ENCODE results near the gene HSD11B1L.

DNA sequence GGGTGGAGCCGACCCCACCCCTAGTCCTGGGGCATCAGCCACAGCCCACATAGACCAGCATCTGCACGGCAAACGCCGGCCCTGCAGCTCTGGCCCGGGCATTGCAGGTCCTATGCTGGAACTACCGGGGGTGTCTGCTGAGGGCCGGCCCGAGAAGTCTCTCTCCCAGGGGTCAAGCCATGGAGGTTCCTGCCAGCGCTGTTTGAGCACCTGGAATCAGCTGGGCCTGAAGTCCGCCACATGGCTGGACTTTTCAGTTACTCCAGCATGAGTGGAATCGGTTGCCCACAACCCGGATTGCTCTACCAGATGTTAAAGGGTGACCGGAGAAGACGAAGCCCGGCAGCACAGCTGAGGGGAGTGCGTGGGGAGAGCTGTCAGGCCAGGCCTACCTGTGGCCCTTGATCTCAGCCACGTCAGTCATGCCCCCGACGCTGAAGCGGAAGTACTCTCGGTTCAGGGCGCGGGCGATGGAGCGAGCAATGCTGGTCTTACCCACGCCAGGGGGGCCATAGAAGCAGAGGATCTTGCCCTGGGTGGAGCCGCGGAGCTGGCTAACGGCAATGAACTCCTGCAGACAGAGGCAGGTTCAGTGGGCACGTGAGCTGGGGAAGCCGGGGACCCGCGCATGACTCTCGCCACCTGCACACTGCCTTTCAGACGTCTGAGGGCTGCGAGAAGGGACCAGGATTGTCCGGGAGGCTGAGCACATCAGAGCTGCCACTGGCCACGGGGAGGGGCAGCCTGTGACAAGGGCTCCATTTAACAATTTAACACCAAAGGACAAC, 18.0 kb downstream of the HSD11B1L start:
- TF ChIP-seq, protein P1, sequence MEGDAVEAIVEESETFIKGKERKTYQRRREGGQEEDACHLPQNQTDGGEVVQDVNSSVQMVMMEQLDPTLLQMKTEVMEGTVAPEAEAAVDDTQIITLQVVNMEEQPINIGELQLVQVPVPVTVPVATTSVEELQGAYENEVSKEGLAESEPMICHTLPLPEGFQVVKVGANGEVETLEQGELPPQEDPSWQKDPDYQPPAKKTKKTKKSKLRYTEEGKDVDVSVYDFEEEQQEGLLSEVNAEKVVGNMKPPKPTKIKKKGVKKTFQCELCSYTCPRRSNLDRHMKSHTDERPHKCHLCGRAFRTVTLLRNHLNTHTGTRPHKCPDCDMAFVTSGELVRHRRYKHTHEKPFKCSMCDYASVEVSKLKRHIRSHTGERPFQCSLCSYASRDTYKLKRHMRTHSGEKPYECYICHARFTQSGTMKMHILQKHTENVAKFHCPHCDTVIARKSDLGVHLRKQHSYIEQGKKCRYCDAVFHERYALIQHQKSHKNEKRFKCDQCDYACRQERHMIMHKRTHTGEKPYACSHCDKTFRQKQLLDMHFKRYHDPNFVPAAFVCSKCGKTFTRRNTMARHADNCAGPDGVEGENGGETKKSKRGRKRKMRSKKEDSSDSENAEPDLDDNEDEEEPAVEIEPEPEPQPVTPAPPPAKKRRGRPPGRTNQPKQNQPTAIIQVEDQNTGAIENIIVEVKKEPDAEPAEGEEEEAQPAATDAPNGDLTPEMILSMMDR (IDR thresholded peaks at IDR 0.05; ENCODE audit: insufficient read depth, low read depth, low read length): no peak
- no peak for TF ChIP-seq EZH2 (IDR thresholded peaks at IDR 0.05; ENCODE audit: insufficient read depth, low read length)

Measured in astrocyte (in vitro differentiated cells and primary cell).